ENCODE measurements around the gene CCL22. TPM values are rescaled to one million over a fixed set of nuclear protein-coding genes. Genes with fewer than 3 reads are reported as not detected.
A peak's percentile ranks its signal among the peaks of the same experiment; 100 is the strongest.

Gene CCL22
- total and polyA plus RNA-seq, 2 donors from 2014 or later: 1.3 TPM; not detected in 1

DNA sequence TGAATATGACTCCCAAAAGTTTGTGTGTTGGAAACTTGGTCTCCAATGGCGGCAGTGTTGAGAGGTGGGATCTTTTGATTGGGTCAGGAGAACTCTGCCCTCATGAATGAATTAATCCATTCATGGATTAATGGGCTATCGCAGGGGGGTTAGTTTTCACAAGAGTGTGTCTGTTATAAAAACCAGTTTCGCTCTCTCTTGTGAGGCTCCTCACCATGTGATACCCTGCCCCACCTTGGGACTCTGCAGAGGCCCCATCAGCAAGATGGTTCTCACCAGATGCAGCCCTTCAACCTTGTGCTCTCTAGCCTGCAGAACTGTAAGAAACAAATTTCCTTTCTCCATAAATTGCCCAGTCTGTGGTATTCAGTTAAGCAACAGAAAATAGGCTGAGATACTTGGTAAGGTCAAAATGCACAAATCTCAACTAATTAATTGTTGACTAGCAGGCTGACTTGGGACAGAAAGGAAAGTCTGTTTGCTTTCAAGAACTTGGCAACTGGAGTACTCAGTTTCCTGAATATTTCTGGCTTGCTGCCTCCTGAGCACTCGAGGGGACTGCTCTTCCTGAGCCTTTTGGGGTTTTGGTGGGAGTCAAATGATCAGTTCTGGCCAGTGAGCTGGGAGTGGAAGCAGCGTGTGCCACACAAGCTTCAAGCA is 32.2 kb downstream of the CCL22 start:
- Histone ChIP-seq H3K36me3 (ENCODE audit: control insufficient read depth in 2 of 3, insufficient read depth in 3 of 3, low read length in 3 of 3) (peaks cover 0 to 3% (median 0%) of the 10 kb centered on the region in 3 donors), H3K9me3 (ENCODE audit: control insufficient read depth in 2 of 3, insufficient read depth in 1 of 3, low read length in 3 of 3) (peaks cover 0 to 5% (median 4%) of the 10 kb centered on the region in 3 donors), H3K4me3 (ENCODE audit: low read length in 3 of 3) (no peak overlapping the region), H3K4me1 (ENCODE audit: control insufficient read depth in 2 of 3, insufficient read depth in 2 of 3, low read depth in 1 of 3, low read length in 3 of 3) (peaks cover 2 to 13% (median 6%) of the 10 kb centered on the region in 3 donors), H3K9ac (ENCODE audit: low read length in 3 of 3) (no peak overlapping the region), H3K27me3 (ENCODE audit: control insufficient read depth, insufficient read depth, low read length) (no peaks in the 10 kb centered on the region), H3K27ac (ENCODE audit: low read depth in 2 of 2, low read length in 2 of 2) (no peak overlapping the region)
- TF ChIP-seq, protein P1, sequence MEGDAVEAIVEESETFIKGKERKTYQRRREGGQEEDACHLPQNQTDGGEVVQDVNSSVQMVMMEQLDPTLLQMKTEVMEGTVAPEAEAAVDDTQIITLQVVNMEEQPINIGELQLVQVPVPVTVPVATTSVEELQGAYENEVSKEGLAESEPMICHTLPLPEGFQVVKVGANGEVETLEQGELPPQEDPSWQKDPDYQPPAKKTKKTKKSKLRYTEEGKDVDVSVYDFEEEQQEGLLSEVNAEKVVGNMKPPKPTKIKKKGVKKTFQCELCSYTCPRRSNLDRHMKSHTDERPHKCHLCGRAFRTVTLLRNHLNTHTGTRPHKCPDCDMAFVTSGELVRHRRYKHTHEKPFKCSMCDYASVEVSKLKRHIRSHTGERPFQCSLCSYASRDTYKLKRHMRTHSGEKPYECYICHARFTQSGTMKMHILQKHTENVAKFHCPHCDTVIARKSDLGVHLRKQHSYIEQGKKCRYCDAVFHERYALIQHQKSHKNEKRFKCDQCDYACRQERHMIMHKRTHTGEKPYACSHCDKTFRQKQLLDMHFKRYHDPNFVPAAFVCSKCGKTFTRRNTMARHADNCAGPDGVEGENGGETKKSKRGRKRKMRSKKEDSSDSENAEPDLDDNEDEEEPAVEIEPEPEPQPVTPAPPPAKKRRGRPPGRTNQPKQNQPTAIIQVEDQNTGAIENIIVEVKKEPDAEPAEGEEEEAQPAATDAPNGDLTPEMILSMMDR (IDR thresholded peaks at IDR 0.05; ENCODE audit: borderline replicate concordance, extremely low read depth, insufficient read depth): no peak
- FAIRE-seq (no peak), DNase-seq (peak in 2 of 5 donors; percentile 58 to 90)
- intact Hi-C loops (cut with DNase I): no loop called here

DNA sequence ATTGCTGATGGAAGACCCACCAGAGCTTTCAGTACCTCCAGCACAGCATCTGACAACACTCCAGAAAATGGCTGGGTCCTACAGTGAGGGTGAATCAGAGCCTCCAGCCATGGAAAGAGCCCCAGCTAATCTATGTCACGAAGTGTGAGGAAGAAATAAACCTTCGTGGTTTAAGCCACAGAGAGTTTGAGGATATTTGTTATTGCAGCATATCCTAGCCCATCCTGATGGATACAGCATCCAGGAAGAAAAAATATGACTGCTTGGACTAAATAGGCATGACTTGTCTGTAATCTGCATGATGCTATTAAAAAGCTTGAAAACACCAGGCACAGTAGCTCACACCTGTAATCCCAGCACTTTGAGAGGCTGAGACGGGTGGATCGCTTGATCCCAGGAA is 32.7 kb downstream of the CCL22 start:
- FAIRE-seq: no peak

DNA sequence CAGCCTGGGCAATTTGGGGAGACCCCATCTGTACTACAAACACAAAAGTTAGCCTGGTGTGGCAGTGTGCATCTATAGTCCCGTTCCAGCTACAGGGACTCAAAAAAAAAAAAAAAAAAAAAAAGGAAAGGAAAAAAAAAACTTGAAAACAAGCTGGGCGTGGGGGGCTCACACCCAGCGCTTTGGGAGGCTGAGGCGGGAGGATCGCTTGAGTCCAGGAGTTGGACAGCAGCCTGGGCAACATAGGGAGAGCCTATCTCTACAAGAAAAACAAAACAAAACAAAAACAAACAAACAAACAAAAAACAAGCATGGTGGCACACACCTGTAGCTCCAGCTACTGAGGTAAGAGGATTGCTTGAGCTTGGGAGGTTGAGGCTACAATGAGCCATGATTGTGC is 33.1 kb downstream of the CCL22 start:
- Histone ChIP-seq H3K9me3 (ENCODE audit: control insufficient read depth in 2 of 3, insufficient read depth in 1 of 3, low read length in 3 of 3) (peaks cover 0 to 5% (median 4%) of the 10 kb centered on the region in 3 donors), H3K9ac (ENCODE audit: low read length in 3 of 3) (no peak overlapping the region), H3K4me1 (ENCODE audit: control insufficient read depth in 2 of 3, insufficient read depth in 2 of 3, low read depth in 1 of 3, low read length in 3 of 3) (peaks cover 2 to 8% (median 6%) of the 10 kb centered on the region in 3 donors), H3K4me3 (ENCODE audit: low read length in 3 of 3) (no peak overlapping the region), H3K36me3 (ENCODE audit: control insufficient read depth in 2 of 3, insufficient read depth in 3 of 3, low read length in 3 of 3) (peaks cover 0 to 3% (median 0%) of the 10 kb centered on the region in 3 donors), H3K27ac (ENCODE audit: low read depth in 2 of 2, low read length in 2 of 2) (no peak overlapping the region), H3K27me3 (ENCODE audit: control insufficient read depth, insufficient read depth, low read length) (no peaks in the 10 kb centered on the region)
- intact Hi-C loops (cut with DNase I): no loop called here
- TF ChIP-seq, protein P1 (IDR thresholded peaks at IDR 0.05; ENCODE audit: borderline replicate concordance, extremely low read depth, insufficient read depth): no peak
- FAIRE-seq: no peak
- DNase-seq: no peak

More for the DNA sequence above, 32.7 kb downstream of the CCL22 start:
- H3K4me1 ChIP-seq (ENCODE audit: control insufficient read depth in 2 of 3, insufficient read depth in 2 of 3, low read depth in 1 of 3, low read length in 3 of 3): peaks cover 2 to 12% (median 6%) of the 10 kb centered on the region in 3 donors
- H3K27me3 ChIP-seq (ENCODE audit: control insufficient read depth, insufficient read depth, low read length): no peaks in the 10 kb centered on the region
- no peak overlapping the region for H3K27ac ChIP-seq (ENCODE audit: low read depth in 2 of 2, low read length in 2 of 2)
- peaks cover 0 to 5% (median 4%) of the 10 kb centered on the region in 3 donors for H3K9me3 ChIP-seq (ENCODE audit: control insufficient read depth in 2 of 3, insufficient read depth in 1 of 3, low read length in 3 of 3)
- intact Hi-C loops (cut with DNase I): no loop called here
- no peak overlapping the region for H3K9ac ChIP-seq (ENCODE audit: low read length in 3 of 3)
- TF ChIP-seq, protein P1 (IDR thresholded peaks at IDR 0.05; ENCODE audit: borderline replicate concordance, extremely low read depth, insufficient read depth): no peak
- no peak for DNase-seq
- H3K36me3 ChIP-seq (ENCODE audit: control insufficient read depth in 2 of 3, insufficient read depth in 3 of 3, low read length in 3 of 3): peaks cover 0 to 3% (median 0%) of the 10 kb centered on the region in 3 donors
- no peak overlapping the region for H3K4me3 ChIP-seq (ENCODE audit: low read length in 3 of 3)
